HG03342 (cell line): ENCODE measurements around the gene IGSF23.
"Not testable (repeated sequence)": the region's sequence is repeated elsewhere in the genome, so short reads cannot be mapped to it uniquely, and the experiment has no call there.

ENCODE experiments used
- ATAC-seq: cut with Tn5 transposase; IDR thresholded peaks from one replicate; pipeline ENCODE4 v1.9.1; 2021; ENCODE audit warnings: mild to moderate bottlenecking, moderate library complexity; ENCODE audit not compliant: unreplicated experiment

IGSF23 gene

DNA sequence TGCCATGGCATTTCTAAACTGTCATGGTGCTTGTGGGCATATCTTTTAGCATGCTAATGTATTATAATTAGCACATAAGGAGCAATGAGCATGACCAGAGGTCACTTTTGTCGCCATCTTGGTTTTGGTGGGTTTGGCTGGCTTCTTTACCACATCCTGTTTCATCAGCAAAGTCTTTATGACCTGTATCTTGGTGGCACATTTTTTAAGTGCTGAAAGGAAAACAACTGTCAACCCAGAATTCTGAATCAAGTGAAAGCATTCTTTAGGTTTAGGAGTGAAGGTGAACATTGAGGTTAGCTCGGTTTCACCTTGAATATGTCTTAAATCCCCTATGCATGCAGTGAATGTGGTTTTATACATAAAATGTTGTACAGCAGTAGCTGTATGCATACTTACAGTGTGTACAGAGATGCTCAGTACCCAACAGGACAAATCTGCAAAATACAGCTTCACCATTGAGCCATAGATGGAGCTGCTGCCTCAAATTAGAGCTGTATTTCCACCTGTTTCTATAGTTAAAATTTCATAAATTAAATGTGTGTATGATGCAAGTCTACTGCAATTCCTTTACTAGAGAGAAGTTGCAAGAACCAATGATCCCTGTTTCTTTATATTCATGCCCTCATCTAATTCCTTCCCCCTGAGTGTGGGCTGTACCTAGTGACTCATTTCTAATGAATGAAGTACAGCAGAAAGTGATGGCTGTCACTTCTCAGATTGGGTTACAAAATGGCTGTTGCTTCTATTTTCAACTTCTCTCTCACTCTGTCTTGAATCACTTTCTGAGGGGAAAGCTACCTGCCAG lies 25.2 kb upstream of the IGSF23 start:
- ATAC-seq = no peak

GRCh38 chr19:44588771-44589112 lies 24.6 kb upstream of the IGSF23 start:
- ATAC-seq = no peak

- ATAC-seq = no peak
Measured at GRCh38 chr19:44590245-44591059, 22.9 kb upstream of the IGSF23 start.

DNA sequence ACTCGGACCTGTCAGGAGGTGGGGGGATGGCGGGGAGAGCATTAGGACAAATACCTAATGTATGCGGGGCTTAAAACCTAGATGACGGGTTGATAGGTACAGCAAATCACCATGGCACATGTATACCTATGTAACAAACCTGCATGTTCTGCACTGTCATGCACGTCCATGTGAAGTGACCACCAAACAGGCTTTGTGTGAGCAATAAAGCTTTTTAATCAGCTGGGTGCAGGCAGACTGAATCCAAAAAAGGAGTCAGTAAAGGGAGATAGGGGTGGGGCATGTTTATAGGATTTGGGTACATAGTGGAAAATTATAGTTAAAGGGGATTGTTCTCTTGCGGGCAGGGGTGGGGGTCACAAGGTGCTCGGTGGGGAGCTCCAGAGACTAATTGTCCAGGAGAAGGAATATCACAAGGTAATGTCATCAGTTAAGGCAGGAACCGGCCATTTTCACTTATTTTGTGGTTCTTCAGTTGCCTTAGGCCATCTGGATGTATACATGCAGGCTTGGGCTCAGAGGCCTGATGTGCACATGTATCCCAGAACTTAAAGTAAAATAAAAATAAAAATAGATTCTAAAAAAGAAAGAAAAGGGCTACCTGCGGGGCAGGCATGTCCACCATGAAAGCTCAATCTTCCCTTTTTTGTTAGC lies 21.9 kb upstream of the IGSF23 start:
- ATAC-seq = not testable (repeated sequence)

- ATAC-seq = no peak
Measured at GRCh38 chr19:44592451-44592890, 20.9 kb upstream of the IGSF23 start.

GRCh38 chr19:44593294-44593693 lies 20.1 kb upstream of the IGSF23 start:
- no peak for ATAC-seq

GRCh38 chr19:44593866-44594266 lies 19.5 kb upstream of the IGSF23 start:
- not testable (repeated sequence) for ATAC-seq

GRCh38 chr19:44596428-44597130 lies 16.8 kb upstream of the IGSF23 start:
- no peak for ATAC-seq

GRCh38 chr19:44597131-44597491 lies 16.3 kb upstream of the IGSF23 start:
- no peak for ATAC-seq

DNA sequence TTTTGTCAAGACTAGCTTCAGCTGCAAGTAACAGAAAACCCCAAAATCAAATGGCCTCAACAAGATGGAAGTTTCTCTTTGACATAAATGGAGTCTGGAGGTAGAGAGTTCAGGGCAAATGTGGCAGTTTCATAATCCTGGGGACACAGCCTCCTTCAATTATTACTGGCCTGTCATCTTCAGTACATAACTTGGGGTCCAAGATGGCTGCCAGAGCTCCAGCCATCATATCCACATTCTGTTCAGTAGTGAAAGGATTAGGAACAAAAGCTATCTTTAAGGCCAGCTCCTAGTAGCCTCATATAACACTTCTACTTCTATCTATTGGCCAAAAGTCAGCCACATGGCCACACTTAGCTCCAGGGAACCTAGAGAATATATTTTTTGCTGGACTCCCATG lies 15.0 kb upstream of the IGSF23 start:
- no peak for ATAC-seq

DNA sequence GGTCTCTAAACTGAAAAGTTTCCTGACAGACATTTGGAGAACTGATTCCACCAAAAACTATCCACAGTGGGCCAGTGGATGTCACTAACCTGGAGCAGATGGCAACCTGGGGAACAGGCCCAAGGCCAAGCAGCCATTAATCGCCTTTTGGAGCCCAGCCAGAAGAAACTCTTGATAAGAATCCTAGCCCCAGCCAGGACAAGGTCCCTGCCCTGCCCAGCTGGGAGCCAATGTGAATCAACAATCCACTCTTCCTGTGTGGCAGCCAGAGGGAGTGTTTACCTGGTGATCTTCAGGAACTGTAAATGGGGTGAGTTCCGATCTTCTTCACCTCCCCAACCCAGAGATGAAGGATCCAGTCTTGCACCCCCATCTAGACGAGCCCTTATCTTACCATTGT lies 14.5 kb upstream of the IGSF23 start:
- ATAC-seq = no peak

DNA sequence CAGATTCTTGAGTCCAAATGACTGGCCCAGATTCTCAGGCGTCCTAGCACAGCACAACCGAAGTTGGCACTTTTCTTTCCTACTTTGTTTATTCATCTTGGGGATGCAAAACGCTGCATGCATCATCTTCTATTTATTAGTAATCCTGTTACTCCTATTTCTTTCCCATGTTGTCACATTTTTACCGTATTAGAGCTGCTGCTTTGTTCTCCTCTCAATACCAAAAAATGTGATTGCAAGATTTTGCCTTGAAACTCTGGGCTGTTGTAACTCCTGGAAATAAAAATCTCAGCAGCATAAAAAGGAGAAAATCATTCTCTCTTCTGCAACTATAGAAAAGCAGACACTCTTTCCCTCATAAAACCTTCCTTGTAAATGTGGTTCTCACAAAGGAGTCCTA lies 12.9 kb upstream of the IGSF23 start:
- no peak for ATAC-seq

DNA sequence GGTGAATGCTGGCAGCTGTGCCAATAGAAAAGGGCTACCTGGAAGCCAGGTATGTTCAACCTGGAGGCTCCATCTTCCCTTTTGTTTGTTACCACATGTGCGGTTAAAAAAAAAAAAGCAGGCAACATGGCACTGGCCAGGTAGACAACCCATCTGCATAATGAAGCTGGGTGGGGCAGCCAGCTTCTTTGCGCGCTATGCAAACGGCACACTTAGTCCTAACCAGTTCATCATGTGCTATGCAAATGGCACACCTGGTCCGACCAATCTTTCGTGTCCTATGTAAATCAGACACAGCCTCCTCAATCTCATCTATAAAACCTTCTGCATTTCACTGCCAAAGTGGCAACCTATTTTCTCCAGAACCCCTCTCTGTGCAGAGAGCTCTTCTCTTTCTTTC lies 11.3 kb upstream of the IGSF23 start:
- ATAC-seq = no peak

- no peak for ATAC-seq
Measured at GRCh38 chr19:44603201-44603945, 10.0 kb upstream of the IGSF23 start.

- no peak for ATAC-seq
Measured at GRCh38 chr19:44604241-44604640, 9.1 kb upstream of the IGSF23 start.

- no peak for ATAC-seq
Measured at GRCh38 chr19:44605547-44605946, 7.8 kb upstream of the IGSF23 start.

DNA sequence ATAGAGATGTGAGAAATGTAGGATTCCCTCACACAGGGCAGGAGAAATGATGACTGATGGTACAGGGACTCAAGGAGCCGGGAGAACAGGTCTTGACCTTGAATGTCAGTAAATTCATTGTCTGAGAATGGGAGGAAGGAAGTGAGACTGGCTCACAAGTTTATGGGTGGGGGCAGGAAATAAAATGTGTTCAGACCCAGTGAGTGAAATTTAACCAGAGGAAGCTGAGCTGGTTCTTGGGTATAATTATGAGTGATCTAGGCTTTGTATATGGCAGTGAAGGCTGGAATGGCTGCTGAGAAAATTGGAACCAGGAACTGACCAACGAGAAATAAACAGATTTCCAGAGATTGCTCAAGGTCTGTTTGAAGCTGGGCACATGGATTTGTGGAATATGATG lies 6.3 kb upstream of the IGSF23 start:
- ATAC-seq = no peak

GRCh38 chr19:44607917-44608316 lies 5.4 kb upstream of the IGSF23 start:
- no peak for ATAC-seq

GRCh38 chr19:44608391-44608821 lies 5.0 kb upstream of the IGSF23 start:
- ATAC-seq = no peak

DNA sequence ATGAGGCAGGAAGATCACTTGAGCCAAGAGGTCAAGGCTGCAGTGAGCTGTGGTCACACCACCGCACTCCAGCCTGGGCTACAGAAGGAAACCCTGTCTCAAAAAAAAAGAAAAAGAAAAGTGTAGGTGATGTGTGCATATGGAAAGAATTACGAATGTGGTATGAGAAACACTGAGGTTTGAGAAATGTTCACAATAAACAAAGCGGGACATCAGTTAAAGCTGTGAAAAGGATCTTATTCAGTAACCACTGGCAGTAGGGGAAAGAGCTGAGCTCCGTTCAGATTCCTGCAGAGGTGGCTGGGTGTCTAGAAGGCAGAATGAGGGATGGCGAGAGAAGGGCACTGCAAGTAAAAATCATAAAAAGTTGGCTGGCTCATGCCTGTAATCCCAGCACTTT lies 4.1 kb upstream of the IGSF23 start:
- no peak for ATAC-seq
